Measurements from ENCODE around the gene TRMT112. TPM values are rescaled to one million over a fixed set of nuclear protein-coding genes. Genes with fewer than 3 reads are reported as not detected.

Gene TRMT112
- total RNA-seq (2012; rRNA removed) (202 and 206 TPM in 2 replicates), polyA plus RNA-seq (2012; rRNA removed) (173 and 206 TPM in 2 replicates), Bru-seq, nascent RNA (percentile 89 among the genes with signal in this experiment), BruChase-seq, experiment 1, labeled RNA remaining after a 6-hour chase (percentile 91 among the genes with signal in this experiment), BruChase-seq, experiment 2, labeled RNA remaining after a 2-hour chase (percentile 88 among the genes with signal in this experiment)
- 669 and 1,019 TPM in 2 replicates for polyA plus RNA-seq (2012; cell fraction: cytosol; rRNA removed)
- 158 and 162 TPM in 2 replicates for polyA plus RNA-seq (2012; cell fraction: nucleus; rRNA removed; ENCODE audit: low replicate concordance)
- long read RNA-seq, transcript TRMT112-203 (3 exons, 823 nt) = minor isoform, 8 of 80 reads
- long read RNA-seq, transcript TRMT112-206 (4 exons, 1,106 nt) = major isoform, 66 of 80 reads
- long read RNA-seq, partial matches to known transcripts = 0 of 80 reads
- long read RNA-seq, other reads (novel, unspliced or antisense) = 1 of 80 reads

DNA sequence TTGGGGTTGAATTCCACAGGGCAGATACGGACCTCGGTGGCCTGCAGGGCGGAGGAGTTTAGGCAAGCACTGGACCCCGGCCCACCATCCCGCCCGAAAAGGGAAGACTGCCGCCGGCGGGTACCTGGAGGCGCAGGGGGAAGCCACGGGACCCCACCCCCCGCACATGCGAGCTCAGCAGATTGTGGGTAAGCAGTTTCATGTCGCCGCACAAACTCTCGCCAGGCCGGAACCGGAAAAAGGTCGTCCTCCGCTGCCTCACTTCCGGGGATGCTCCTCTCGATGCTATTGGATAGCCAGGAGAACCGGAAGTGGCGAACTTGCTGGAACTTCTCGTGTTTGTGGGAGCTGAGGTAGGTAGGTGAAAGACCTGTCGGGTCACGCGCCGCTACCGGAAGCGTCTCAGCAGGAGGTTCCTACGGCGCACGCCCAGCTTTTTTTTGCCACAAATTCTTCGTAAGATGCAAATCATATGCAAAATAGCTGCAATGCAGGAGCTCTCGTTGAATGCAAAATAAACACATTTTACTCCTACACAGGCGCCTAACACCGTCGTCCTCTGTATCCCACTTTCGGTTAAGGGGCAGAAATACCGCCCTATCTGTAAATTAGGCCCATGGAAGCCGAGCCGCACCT, at the start of gene TRMT112:
Gene TRMT112 (minus strand): TSS at position 235 of the 636 bp plus-strand sequence. CDS start 33 bp downstream, at position 202.
- peak within 1 kb of the TSS; percentile 93 for H3K56ac ChIP-seq (ENCODE audit: extremely low read depth, insufficient read depth, low read length)
- peak within 1 kb of the TSS; percentile 31 for H3K18ac ChIP-seq (ENCODE audit: low read depth, low read length)
- peak within 1 kb of the TSS; percentile 98 for H2AK9ac ChIP-seq (replicated peaks; ENCODE audit: low read depth, low read length, poor library complexity)
- peak; percentile 77 for ATAC-seq (ENCODE audit: low read depth)
- no peaks in the 10 kb centered on the region; the same call in 1 of the 2 replicates for H4K20me1 ChIP-seq (ENCODE audit: insufficient read depth, low read length)
- H3K4me1 ChIP-seq (ENCODE audit: control insufficient read depth, insufficient read depth, low read length) = peaks cover 6% of the 10 kb centered on the region
- peak; percentile 98 for DNase-seq
- peak within 1 kb of the TSS; percentile 67 for H3K4me3 ChIP-seq (ENCODE audit: insufficient read depth, low read depth, low read length)
- H2BK120ac ChIP-seq (ENCODE audit: low read depth, low read length) = peak within 1 kb of the TSS; percentile 76; the same call in 1 of the 2 replicates
- BruUV-seq (replicated peaks) = no TSS peak
- peaks cover 26% of the 10 kb centered on the region for H3K36me3 ChIP-seq (ENCODE audit: control insufficient read depth, insufficient read depth, low read length)
- ChIA-PET POLR2A (ENCODE audit: unreplicated experiment) (interaction anchor here (0.7 to 1.0 kb wide), 6 partner anchors 12 to 71 kb away, joined by 3 to 4 read pairs (median 3); partner anchors contain the start of gene ESRRA), CTCF (interaction anchor here (0.5 to 2.3 kb wide), 8 partner anchors 14 to 71 kb away, joined by 3 to 27 read pairs (median 5); no protein-coding TSS in a partner anchor)
- H3K27ac ChIP-seq (ENCODE audit: insufficient read depth, low read length) = peak within 1 kb of the TSS; percentile 79
- peak within 1 kb of the TSS; percentile 91 for H2AK5ac ChIP-seq (ENCODE audit: low read depth, low read length)
- H3K79me1 ChIP-seq (ENCODE audit: low read depth in 1 of 2, low read length in 2 of 2) = peaks cover 7 to 41% of the 10 kb centered on the region in 2 experiments
- WGBS, 2 experiments (ENCODE audit: extremely low coverage in 2 of 2, insufficient read length in 1 of 2) = 1% methylated on average over 23 of the region's 43 CpGs; no CpG with 5 or more reads in 1 of the 2 experiments
- in situ Hi-C loops (cut with MboI; ENCODE audit: low sequenced_read_pairs) = no loop called here
- peak within 1 kb of the TSS; percentile 94 for H3K4ac ChIP-seq (ENCODE audit: low read depth, low read length)
- H3K4me2 ChIP-seq (ENCODE audit: low read depth, low read length) = peak within 1 kb of the TSS; percentile 95
- H4K5ac ChIP-seq (ENCODE audit: low read depth, low read length) = peak within 1 kb of the TSS; percentile 80
- H4K91ac ChIP-seq (ENCODE audit: insufficient read depth, low read depth, low read length) = peak within 1 kb of the TSS; percentile 94
- peak within 1 kb of the TSS; percentile 85 for H2AFZ ChIP-seq (replicated peaks; ENCODE audit: low read length, poor library complexity)
- peak within 1 kb of the TSS; percentile 29; the same call in 1 of the 3 replicates for H2BK15ac ChIP-seq (ENCODE audit: low read depth, low read length)
- intact Hi-C loops (cut with micrococcal nuclease) = no loop called here
- H3K23ac ChIP-seq (ENCODE audit: low read depth, low read length) = peak within 1 kb of the TSS; percentile 85
- TF ChIP-seq MAZ (IDR thresholded peaks at IDR 0.05; ENCODE audit: borderline replicate concordance, low read depth, low read length) = no peak; the same call in 1 of the 2 replicates
- peak; percentile 32 for TF ChIP-seq RCOR1 (IDR thresholded peaks at IDR 0.05; ENCODE audit: insufficient replicate concordance, low read length)
- TF ChIP-seq, protein P1, sequence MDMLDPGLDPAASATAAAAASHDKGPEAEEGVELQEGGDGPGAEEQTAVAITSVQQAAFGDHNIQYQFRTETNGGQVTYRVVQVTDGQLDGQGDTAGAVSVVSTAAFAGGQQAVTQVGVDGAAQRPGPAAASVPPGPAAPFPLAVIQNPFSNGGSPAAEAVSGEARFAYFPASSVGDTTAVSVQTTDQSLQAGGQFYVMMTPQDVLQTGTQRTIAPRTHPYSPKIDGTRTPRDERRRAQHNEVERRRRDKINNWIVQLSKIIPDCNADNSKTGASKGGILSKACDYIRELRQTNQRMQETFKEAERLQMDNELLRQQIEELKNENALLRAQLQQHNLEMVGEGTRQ (IDR thresholded peaks at IDR 0.05; ENCODE audit: low read depth, low read length) = peak; percentile 85
- peak; percentile 59 for TF ChIP-seq BHLHE40 (IDR thresholded peaks at IDR 0.05; ENCODE audit: low read depth, low read length)
- peak; percentile 65 for TF ChIP-seq POLR2A (IDR thresholded peaks at IDR 0.05; ENCODE audit: low read depth, low read length)
- no peak; the same call in 1 of the 2 replicates for TF ChIP-seq RFX5 (IDR thresholded peaks at IDR 0.05; ENCODE audit: low read depth, low read length)
- TF ChIP-seq, protein P2, sequence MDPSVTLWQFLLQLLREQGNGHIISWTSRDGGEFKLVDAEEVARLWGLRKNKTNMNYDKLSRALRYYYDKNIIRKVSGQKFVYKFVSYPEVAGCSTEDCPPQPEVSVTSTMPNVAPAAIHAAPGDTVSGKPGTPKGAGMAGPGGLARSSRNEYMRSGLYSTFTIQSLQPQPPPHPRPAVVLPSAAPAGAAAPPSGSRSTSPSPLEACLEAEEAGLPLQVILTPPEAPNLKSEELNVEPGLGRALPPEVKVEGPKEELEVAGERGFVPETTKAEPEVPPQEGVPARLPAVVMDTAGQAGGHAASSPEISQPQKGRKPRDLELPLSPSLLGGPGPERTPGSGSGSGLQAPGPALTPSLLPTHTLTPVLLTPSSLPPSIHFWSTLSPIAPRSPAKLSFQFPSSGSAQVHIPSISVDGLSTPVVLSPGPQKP (IDR thresholded peaks at IDR 0.05; ENCODE audit: borderline replicate concordance, low read depth, low read length) = no peak; the same call in 1 of the 2 replicates
- peak; percentile 88 for TF ChIP-seq MAFK (IDR thresholded peaks at IDR 0.05; ENCODE audit: low read depth, low read length)
- TF ChIP-seq CHD1 (IDR thresholded peaks at IDR 0.05; ENCODE audit: low read depth, low read length) = peak; percentile 70; the same call in 1 of the 2 replicates
- peaks cover 11% of the 10 kb centered on the region for H3K9me1 ChIP-seq (ENCODE audit: insufficient read depth, low read length)
- peak within 1 kb of the TSS; percentile 91 for H3K9ac ChIP-seq (ENCODE audit: low read depth, low read length)
- peak within 1 kb of the TSS; percentile 91 to 99 for H4K8ac ChIP-seq (ENCODE audit: low read depth in 2 of 2, low read length in 2 of 2)
- H3K14ac ChIP-seq (replicated peaks; ENCODE audit: low read depth, low read length) = peak within 1 kb of the TSS; percentile 95
- dilution Hi-C loops (cut with HindIII; ENCODE audit: low sequenced_read_pairs, unreplicated experiment) = no loop called here
- H2BK5ac ChIP-seq (ENCODE audit: low read depth, low read length, poor library complexity, severe bottlenecking) = peak within 1 kb of the TSS; percentile 89
- no peaks in the 10 kb centered on the region for H3K9me3 ChIP-seq (ENCODE audit: control insufficient read depth, insufficient read depth, low read length)
- no peaks in the 10 kb centered on the region for H3K27me3 ChIP-seq (ENCODE audit: control insufficient read depth, insufficient read depth, low read length)
- H2BK20ac ChIP-seq (ENCODE audit: low read depth, low read length) = no peak within 1 kb of the TSS; the same call in 1 of the 2 replicates

All from IMR-90 (cell line).